Measurements from ENCODE around the gene DLG2. TPM values are rescaled to one million over a fixed set of nuclear protein-coding genes. Genes with fewer than 3 reads are reported as not detected.

The DLG2 gene
- total RNA-seq, 1 donor from 2014 or later = 7.2 TPM

DNA sequence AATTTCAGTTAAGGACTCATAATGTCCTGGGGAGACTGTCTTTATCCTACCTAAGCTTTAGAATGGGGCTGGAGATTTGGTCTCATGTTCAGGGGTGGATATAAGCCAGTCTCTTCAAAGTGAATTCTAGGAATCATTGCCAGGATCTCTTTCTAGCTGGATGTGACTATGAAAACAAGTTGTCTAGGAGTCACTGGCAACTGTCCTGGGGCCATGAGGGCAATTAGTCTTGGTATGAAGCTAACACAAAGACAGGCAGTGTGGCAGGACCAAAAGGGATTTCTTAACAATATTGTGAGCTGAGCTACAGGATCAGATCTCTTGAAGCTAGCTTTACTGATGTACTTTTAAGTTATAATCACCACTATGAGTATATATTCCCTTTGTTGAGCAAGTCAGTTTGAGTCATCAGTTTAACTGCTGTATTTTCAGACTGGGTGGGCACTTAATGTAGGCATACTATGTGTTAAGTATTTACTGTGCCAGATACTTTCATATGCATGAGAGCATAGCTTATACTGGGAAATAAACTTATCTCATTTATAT is 1951.0 kb downstream of the DLG2 start:
- no peak for DNase-seq
- TF ChIP-seq, protein P1, sequence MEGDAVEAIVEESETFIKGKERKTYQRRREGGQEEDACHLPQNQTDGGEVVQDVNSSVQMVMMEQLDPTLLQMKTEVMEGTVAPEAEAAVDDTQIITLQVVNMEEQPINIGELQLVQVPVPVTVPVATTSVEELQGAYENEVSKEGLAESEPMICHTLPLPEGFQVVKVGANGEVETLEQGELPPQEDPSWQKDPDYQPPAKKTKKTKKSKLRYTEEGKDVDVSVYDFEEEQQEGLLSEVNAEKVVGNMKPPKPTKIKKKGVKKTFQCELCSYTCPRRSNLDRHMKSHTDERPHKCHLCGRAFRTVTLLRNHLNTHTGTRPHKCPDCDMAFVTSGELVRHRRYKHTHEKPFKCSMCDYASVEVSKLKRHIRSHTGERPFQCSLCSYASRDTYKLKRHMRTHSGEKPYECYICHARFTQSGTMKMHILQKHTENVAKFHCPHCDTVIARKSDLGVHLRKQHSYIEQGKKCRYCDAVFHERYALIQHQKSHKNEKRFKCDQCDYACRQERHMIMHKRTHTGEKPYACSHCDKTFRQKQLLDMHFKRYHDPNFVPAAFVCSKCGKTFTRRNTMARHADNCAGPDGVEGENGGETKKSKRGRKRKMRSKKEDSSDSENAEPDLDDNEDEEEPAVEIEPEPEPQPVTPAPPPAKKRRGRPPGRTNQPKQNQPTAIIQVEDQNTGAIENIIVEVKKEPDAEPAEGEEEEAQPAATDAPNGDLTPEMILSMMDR (IDR thresholded peaks at IDR 0.05) = no peak
- Histone ChIP-seq H3K4me3 (no peak overlapping the region), H3K27me3 (ENCODE audit: low read depth) (no peaks in the 10 kb centered on the region), H3K27ac (no peak overlapping the region), H3K9me3 (no peaks in the 10 kb centered on the region), H3K36me3 (no peaks in the 10 kb centered on the region), H3K4me1 (no peaks in the 10 kb centered on the region)
- intact Hi-C loops (cut with DNase I) = no loop called here
- ATAC-seq = no peak

GRCh38 chr11:83674102-83674896 is 1952.8 kb downstream of the DLG2 start:
- Histone ChIP-seq H3K9me3 (no peaks in the 10 kb centered on the region), H3K4me1 (no peaks in the 10 kb centered on the region), H3K4me3 (no peak overlapping the region), H3K27ac (no peak overlapping the region), H3K27me3 (ENCODE audit: low read depth) (no peaks in the 10 kb centered on the region), H3K36me3 (no peaks in the 10 kb centered on the region)
- intact Hi-C loops (cut with DNase I) = no loop called here
- ATAC-seq (no peak), DNase-seq (no peak)
- TF ChIP-seq, protein P1 (IDR thresholded peaks at IDR 0.05) = no peak

- ATAC-seq (no peak), DNase-seq (no peak)
- Histone ChIP-seq H3K4me3 (no peak overlapping the region), H3K9me3 (no peaks in the 10 kb centered on the region), H3K27me3 (ENCODE audit: low read depth) (no peaks in the 10 kb centered on the region), H3K4me1 (no peaks in the 10 kb centered on the region), H3K36me3 (no peaks in the 10 kb centered on the region), H3K27ac (no peak overlapping the region)
- TF ChIP-seq, protein P1 (IDR thresholded peaks at IDR 0.05) = no peak
- intact Hi-C loops (cut with DNase I) = no loop called here
Measured at GRCh38 chr11:83671289-83671688, 1955.9 kb downstream of the DLG2 start.

DNA sequence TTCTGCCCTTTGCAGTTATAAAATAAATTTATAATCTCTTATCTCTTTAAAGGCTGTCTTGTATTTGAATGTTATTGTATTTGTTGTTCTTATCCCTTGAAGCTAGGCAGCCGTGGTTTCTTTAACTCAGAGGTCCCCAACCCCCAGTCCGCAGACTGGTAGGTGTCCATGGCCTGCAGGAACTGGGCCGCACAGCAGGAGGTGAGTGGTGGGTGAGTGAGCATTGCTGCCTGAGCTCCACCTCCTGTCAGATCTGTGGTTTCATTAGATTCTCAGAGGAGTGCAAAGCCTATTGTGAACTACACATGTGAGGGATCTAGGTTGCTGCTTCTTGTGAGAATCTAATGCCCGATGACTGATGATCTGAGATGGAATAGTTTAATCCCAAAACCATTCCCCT is 1961.0 kb downstream of the DLG2 start:
- intact Hi-C loops (cut with DNase I) = no loop called here
- H3K27me3 ChIP-seq (ENCODE audit: low read depth) = no peaks in the 10 kb centered on the region
- no peaks in the 10 kb centered on the region for H3K9me3 ChIP-seq
- ATAC-seq (no peak), DNase-seq (no peak)
- H3K36me3 ChIP-seq = no peaks in the 10 kb centered on the region
- H3K4me3 ChIP-seq = no peak overlapping the region
- H3K27ac ChIP-seq = no peak overlapping the region
- TF ChIP-seq, protein P1 (IDR thresholded peaks at IDR 0.05) = no peak
- H3K4me1 ChIP-seq = no peaks in the 10 kb centered on the region

GRCh38 chr11:83663988-83664387 is 1963.2 kb downstream of the DLG2 start:
- no peaks in the 10 kb centered on the region for H3K9me3 ChIP-seq
- no peaks in the 10 kb centered on the region for H3K4me1 ChIP-seq
- TF ChIP-seq, protein P1 (IDR thresholded peaks at IDR 0.05) = no peak
- ATAC-seq (no peak), DNase-seq (no peak)
- H3K4me3 ChIP-seq = no peak overlapping the region
- H3K27me3 ChIP-seq (ENCODE audit: low read depth) = no peaks in the 10 kb centered on the region
- intact Hi-C loops (cut with DNase I) = no loop called here
- H3K36me3 ChIP-seq = no peaks in the 10 kb centered on the region
- H3K27ac ChIP-seq = no peak overlapping the region
